IMR-90 (cell line): Measurements from ENCODE around the gene SLC35F3. TPM values are rescaled to one million over a fixed set of nuclear protein-coding genes. Genes with fewer than 3 reads are reported as not detected.
A peak's percentile ranks its signal among the peaks of the same experiment; 100 is the strongest.

Source experiments
- ATAC-seq: fragments of 200-7000 bp; cut with Tn5 transposase; 2 replicates; pipeline ENCODE4 v1.9.1; 2020; ENCODE audit warnings: low read depth, mild to moderate bottlenecking, moderate library complexity
- BruUV-seq: library from RNA; stranded (reverse); fragments of 400-500 nt; replicated peaks from 2 replicates; lab custom pipeline; 2021; lab: Mats Ljungman, UMichigan
- CTCF ChIA-PET: fragments of 300-600 bp; formaldehyde crosslinking; extraction: SDS; loops from one replicate; lab custom pipeline; 2021; ENCODE audit warnings: antibody characterized with exemption; lab: Yijun Ruan, JAX
- POLR2A ChIA-PET: fragments of 300-600 bp; sonication (Branson Sonifier 250); formaldehyde crosslinking; loops from one replicate; lab custom pipeline; 2022; ENCODE audit warnings: antibody characterized with exemption; ENCODE audit not compliant: unreplicated experiment; lab: Charles Lee
- DNase-seq: peaks from one replicate; pipeline ENCODE4 v3.0.0; 2013
- H2AFZ ChIP-seq: replicated peaks from 2 replicates; pipeline ENCODE3; 2013; ENCODE audit warnings: low read length, mild to moderate bottlenecking; ENCODE audit not compliant: poor library complexity
- H2AK5ac ChIP-seq: 2 replicates; pipeline ENCODE4 v1.6.1; 2013; ENCODE audit warnings: low read depth, low read length, inconsistent platforms
- H2AK9ac ChIP-seq: replicated peaks from 2 replicates; pipeline ENCODE3; 2013; ENCODE audit warnings: mild to moderate bottlenecking, low read depth, low read length, moderate library complexity; ENCODE audit not compliant: poor library complexity
- H2BK120ac ChIP-seq: 2 replicates; pipeline ENCODE4 v1.6.1; 2013; ENCODE audit warnings: low read depth, low read length, inconsistent platforms
- H2BK15ac ChIP-seq: 3 replicates; pipeline ENCODE4 v1.6.1; 2013; ENCODE audit warnings: low read depth, low read length, inconsistent platforms
- H2BK20ac ChIP-seq: 2 replicates; pipeline ENCODE4 v1.6.1; 2013; ENCODE audit warnings: low read depth, mild to moderate bottlenecking, inconsistent platforms, low read length, moderate library complexity
- H2BK5ac ChIP-seq: 2 replicates; pipeline ENCODE4 v1.6.1; 2013; ENCODE audit warnings: mild to moderate bottlenecking, low read depth, low read length, inconsistent platforms; ENCODE audit not compliant: poor library complexity, severe bottlenecking
- H3K14ac ChIP-seq: replicated peaks from 2 replicates; pipeline ENCODE4 v1.6.1; 2013; ENCODE audit warnings: low read depth, low read length, inconsistent platforms
- H3K18ac ChIP-seq: 2 replicates; pipeline ENCODE4 v1.6.1; 2013; ENCODE audit warnings: low read depth, low read length, control low read depth
- H3K23ac ChIP-seq: 2 replicates; pipeline ENCODE4 v1.6.1; 2013; ENCODE audit warnings: low read depth, low read length, inconsistent platforms
- H3K27ac ChIP-seq: 2 replicates; pipeline ENCODE4 v1.5.1; 2013; ENCODE audit warnings: mild to moderate bottlenecking, control low read depth, low read length; ENCODE audit not compliant: insufficient read depth
- H3K27me3 ChIP-seq: 2 replicates; pipeline ENCODE4 v1.6.1; 2013; ENCODE audit warnings: low read length; ENCODE audit not compliant: control insufficient read depth, insufficient read depth
- H3K36me3 ChIP-seq: 2 replicates; pipeline ENCODE4 v1.6.1; 2013; ENCODE audit warnings: low read length, mixed read lengths; ENCODE audit not compliant: control insufficient read depth, insufficient read depth
- H3K4ac ChIP-seq: 2 replicates; pipeline ENCODE4 v1.6.1; 2013; ENCODE audit warnings: low read depth, low read length, inconsistent platforms
- H3K4me1 ChIP-seq: 2 replicates; pipeline ENCODE4 v1.6.1; 2013; ENCODE audit warnings: low read length, mixed read lengths; ENCODE audit not compliant: control insufficient read depth, insufficient read depth
- H3K4me2 ChIP-seq: 2 replicates; pipeline ENCODE4 v1.6.1; 2013; ENCODE audit warnings: low read depth, mild to moderate bottlenecking, control low read depth, low read length, moderate library complexity
- H3K4me3 ChIP-seq: 2 replicates; pipeline ENCODE4 v1.5.1; 2013; ENCODE audit warnings: low read depth, mild to moderate bottlenecking, control low read depth, low read length, moderate library complexity; ENCODE audit not compliant: insufficient read depth
- H3K56ac ChIP-seq: 2 replicates; pipeline ENCODE4 v1.6.1; 2013; ENCODE audit warnings: low read length, inconsistent platforms; ENCODE audit not compliant: insufficient read depth; ENCODE audit errors: extremely low read depth
- H3K79me1 ChIP-seq, 2 experiments: 2 replicates each; pipeline ENCODE4 v1.6.1; 2013; ENCODE audit warnings: low read length in 2 of 2, inconsistent platforms in 1 of 2, low read depth in 1 of 2
- H3K9ac ChIP-seq: 2 replicates; pipeline ENCODE4 v1.6.1; 2013; ENCODE audit warnings: low read depth, low read length, control low read depth
- H3K9me1 ChIP-seq: 2 replicates; pipeline ENCODE4 v1.6.1; 2013; ENCODE audit warnings: low read length, inconsistent platforms; ENCODE audit not compliant: insufficient read depth
- H3K9me3 ChIP-seq: 2 replicates; pipeline ENCODE4 v1.6.1; 2013; ENCODE audit warnings: low read length; ENCODE audit not compliant: control insufficient read depth, insufficient read depth
- H4K20me1 ChIP-seq: 2 replicates; pipeline ENCODE4 v1.6.1; 2013; ENCODE audit warnings: low read length, inconsistent platforms; ENCODE audit not compliant: insufficient read depth
- H4K5ac ChIP-seq: 2 replicates; pipeline ENCODE4 v1.6.1; 2013; ENCODE audit warnings: mild to moderate bottlenecking, low read depth, low read length, control low read depth
- H4K8ac ChIP-seq, 2 experiments: 2 replicates each; pipeline ENCODE4 v1.6.1; 2013; ENCODE audit warnings: low read depth in 2 of 2, low read length in 2 of 2, control low read depth in 1 of 2, inconsistent platforms in 1 of 2
- H4K91ac ChIP-seq: 2 replicates; pipeline ENCODE4 v1.6.1; 2013; ENCODE audit warnings: low read depth, low read length, inconsistent platforms; ENCODE audit not compliant: insufficient read depth
- BHLHE40 ChIP-seq: fragments of 150-350 bp; IDR thresholded peaks from 2 replicates; pipeline ENCODE4 v1.6.1; 2016; ENCODE audit warnings: mild to moderate bottlenecking, low read depth, low read length
- CEBPB ChIP-seq: IDR thresholded peaks from 2 replicates; pipeline ENCODE4 v1.6.1; 2012; ENCODE audit warnings: low read depth, low read length, improper control_type of control experiment
- CHD1 ChIP-seq: IDR thresholded peaks from 2 replicates; pipeline ENCODE4 v1.6.1; 2012; ENCODE audit warnings: low read depth, low read length, improper control_type of control experiment
- FOS ChIP-seq: fragments of 150-350 bp; IDR thresholded peaks from 2 replicates; pipeline ENCODE4 v1.6.1; 2016; ENCODE audit warnings: low read depth, low read length
- MAFK ChIP-seq: IDR thresholded peaks from 2 replicates; pipeline ENCODE4 v1.6.1; 2012; ENCODE audit warnings: low read depth, low read length, improper control_type of control experiment
- MAZ ChIP-seq: IDR thresholded peaks from 2 replicates; pipeline ENCODE4 v1.6.1; 2012; ENCODE audit warnings: low read depth, mild to moderate bottlenecking, low read length, improper control_type of control experiment, moderate library complexity, borderline replicate concordance
- MXI1 ChIP-seq: IDR thresholded peaks from 2 replicates; pipeline ENCODE4 v1.6.1; 2012; ENCODE audit warnings: low read depth, mild to moderate bottlenecking, low read length, moderate library complexity, borderline replicate concordance
- NFE2L2 ChIP-seq: fragments of 150-350 bp; IDR thresholded peaks from 2 replicates; pipeline ENCODE4 v1.6.1; 2016; ENCODE audit warnings: low read depth, mild to moderate bottlenecking, low read length
- POLR2A ChIP-seq: IDR thresholded peaks from 2 replicates; pipeline ENCODE4 v1.6.1; 2012; ENCODE audit warnings: mild to moderate bottlenecking, low read depth, low read length
- RAD21 ChIP-seq: IDR thresholded peaks from 2 replicates; pipeline ENCODE4 v1.6.1; 2012; ENCODE audit warnings: low read length, improper control_type of control experiment
- RCOR1 ChIP-seq: IDR thresholded peaks from 2 replicates; pipeline ENCODE4 v1.6.1; 2012; ENCODE audit warnings: mild to moderate bottlenecking, low read length, improper control_type of control experiment; ENCODE audit not compliant: insufficient replicate concordance
- RFX5 ChIP-seq: IDR thresholded peaks from 2 replicates; pipeline ENCODE4 v1.8.0; 2012; ENCODE audit warnings: low read depth, mild to moderate bottlenecking, low read length, moderate library complexity
- SMC3 ChIP-seq: fragments of 150-350 bp; IDR thresholded peaks from 2 replicates; pipeline ENCODE4 v1.6.1; 2016; ENCODE audit warnings: low read depth, mild to moderate bottlenecking, antibody characterized with exemption, low read length, moderate library complexity
- WGBS, 2 experiments: methylation state at CpG; one replicate each; pipeline versions ENCODE4 v1.1.5 to v1.1.7; 2013; ENCODE audit warnings: missing lambda C conversion rate in 2 of 2; ENCODE audit not compliant: insufficient read length in 1 of 2; ENCODE audit errors: extremely low coverage in 2 of 2; 5-methylcytosine and 5-hydroxymethylcytosine counted together
- dilution Hi-C: fragments of 300-500 bp; cut with HindIII; formaldehyde crosslinking; loops from one replicate; pipeline ENCODE4 v1.14.3; 2018; ENCODE audit warnings: low sequenced_read_pairs; ENCODE audit not compliant: unreplicated experiment
- in situ Hi-C: fragments of 300-500 bp; cut with MboI; formaldehyde crosslinking; loops from 3 replicates; pipeline ENCODE4 v1.14.3; 2019; ENCODE audit warnings: low sequenced_read_pairs, inconsistent platforms, mixed read lengths
- intact Hi-C: fragments of 100-400 bp; cut with micrococcal nuclease; formaldehyde crosslinking; loops from 2 replicates; pipeline ENCODE4 v1.10.0; 2022
- polyA plus RNA-seq, 3 experiments: library from polyadenylated mRNA; depleted of rRNA; stranded (reverse); fragments of >200 nt; gene quantifications; 2 replicates each; pipeline ENCODE4 v1.2.3, GENCODE V29; 2012; ENCODE audit warnings: low replicate concordance in 1 of 3
- total RNA-seq: library from RNA; depleted of rRNA; stranded (reverse); fragments of >200 nt; gene quantifications from 2 replicates; pipeline ENCODE4 v1.2.3, GENCODE V29; 2012
- TF ChIP-seq, protein P1 (sequence below): conservative IDR thresholded peaks from 2 replicates; pipeline ENCODE4 v1.5.1; 2012; ENCODE audit warnings: mild to moderate bottlenecking, low read depth, low read length, improper control_type of control experiment
- TF ChIP-seq, protein P2 (sequence below): fragments of 150-350 bp; IDR thresholded peaks from 2 replicates; pipeline ENCODE4 v1.6.1; 2016; ENCODE audit warnings: low read depth, mild to moderate bottlenecking, low read length, moderate library complexity, borderline replicate concordance
- TF ChIP-seq, protein P3 (sequence below): fragments of 150-350 bp; IDR thresholded peaks from 2 replicates; pipeline ENCODE4 v1.6.1; 2017; ENCODE audit warnings: mild to moderate bottlenecking, antibody characterized with exemption, low read length, low read depth

Gene SLC35F3
- total and polyA plus RNA-seq, 2 of the 4 experiments (the other 2 are of a cell fraction), result under 0.01 to 0.17 TPM

- no peak for ATAC-seq
- H4K5ac ChIP-seq, result no peak overlapping the region
Measured at GRCh38 chr1:234213658-234214128, 309.2 kb downstream of the SLC35F3 start.

More at GRCh38 chr1:234213658-234214128, 309.2 kb downstream of the SLC35F3 start:
- Histone ChIP-seq H3K4me3 (peak overlapping the region; percentile 54), H3K79me1 (no peaks in the 10 kb centered on the region), H3K23ac (no peak overlapping the region), H2BK5ac (no peak overlapping the region), H3K9me3 (no peaks in the 10 kb centered on the region), H3K4me1 (no peaks in the 10 kb centered on the region), H3K9ac (no peak overlapping the region), H3K9me1 (no peaks in the 10 kb centered on the region), H4K8ac (no peak overlapping the region), H2BK15ac (no peak overlapping the region), H2AK5ac (no peak overlapping the region), H2BK120ac (no peak overlapping the region), H2AFZ (peak overlapping the region; percentile 40), H4K91ac (no peak overlapping the region), H3K27ac (no peak overlapping the region), H2BK20ac (no peak overlapping the region), H3K36me3 (no peaks in the 10 kb centered on the region), H3K27me3 (peaks cover 8% of the 10 kb centered on the region), H3K14ac (no peak overlapping the region), H2AK9ac (no peak overlapping the region), H3K4me2 (peak overlapping the region; percentile 74), H4K20me1 (no peaks in the 10 kb centered on the region), H3K4ac (no peak overlapping the region), H3K56ac (no peak overlapping the region), H3K18ac (no peak overlapping the region)
- dilution Hi-C loops (no loop called here), intact Hi-C loops (loop anchor here (2.0 to 5.0 kb wide), 2 partner anchors 97 to 159 kb away; partner anchors contain the start of gene COA6), in situ Hi-C loops (no loop called here)
- CTCF ChIA-PET, result interaction anchor here (1.0 to 1.4 kb wide), 2 partner anchors 20 to 29 kb away, joined by 3 to 5 read pairs; no protein-coding TSS in a partner anchor
- no peak for DNase-seq
- POLR2A ChIA-PET, result no interaction called here
- TF ChIP-seq POLR2A (no peak), CEBPB (no peak), MAZ (no peak), RCOR1 (no peak), NFE2L2 (no peak), FOS (no peak), CHD1 (no peak), RFX5 (no peak), SMC3 (no peak), MAFK (no peak), BHLHE40 (no peak), MXI1 (no peak), RAD21 (no peak)
- TF ChIP-seq, protein P1, sequence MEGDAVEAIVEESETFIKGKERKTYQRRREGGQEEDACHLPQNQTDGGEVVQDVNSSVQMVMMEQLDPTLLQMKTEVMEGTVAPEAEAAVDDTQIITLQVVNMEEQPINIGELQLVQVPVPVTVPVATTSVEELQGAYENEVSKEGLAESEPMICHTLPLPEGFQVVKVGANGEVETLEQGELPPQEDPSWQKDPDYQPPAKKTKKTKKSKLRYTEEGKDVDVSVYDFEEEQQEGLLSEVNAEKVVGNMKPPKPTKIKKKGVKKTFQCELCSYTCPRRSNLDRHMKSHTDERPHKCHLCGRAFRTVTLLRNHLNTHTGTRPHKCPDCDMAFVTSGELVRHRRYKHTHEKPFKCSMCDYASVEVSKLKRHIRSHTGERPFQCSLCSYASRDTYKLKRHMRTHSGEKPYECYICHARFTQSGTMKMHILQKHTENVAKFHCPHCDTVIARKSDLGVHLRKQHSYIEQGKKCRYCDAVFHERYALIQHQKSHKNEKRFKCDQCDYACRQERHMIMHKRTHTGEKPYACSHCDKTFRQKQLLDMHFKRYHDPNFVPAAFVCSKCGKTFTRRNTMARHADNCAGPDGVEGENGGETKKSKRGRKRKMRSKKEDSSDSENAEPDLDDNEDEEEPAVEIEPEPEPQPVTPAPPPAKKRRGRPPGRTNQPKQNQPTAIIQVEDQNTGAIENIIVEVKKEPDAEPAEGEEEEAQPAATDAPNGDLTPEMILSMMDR, result no peak
- TF ChIP-seq, protein P2, sequence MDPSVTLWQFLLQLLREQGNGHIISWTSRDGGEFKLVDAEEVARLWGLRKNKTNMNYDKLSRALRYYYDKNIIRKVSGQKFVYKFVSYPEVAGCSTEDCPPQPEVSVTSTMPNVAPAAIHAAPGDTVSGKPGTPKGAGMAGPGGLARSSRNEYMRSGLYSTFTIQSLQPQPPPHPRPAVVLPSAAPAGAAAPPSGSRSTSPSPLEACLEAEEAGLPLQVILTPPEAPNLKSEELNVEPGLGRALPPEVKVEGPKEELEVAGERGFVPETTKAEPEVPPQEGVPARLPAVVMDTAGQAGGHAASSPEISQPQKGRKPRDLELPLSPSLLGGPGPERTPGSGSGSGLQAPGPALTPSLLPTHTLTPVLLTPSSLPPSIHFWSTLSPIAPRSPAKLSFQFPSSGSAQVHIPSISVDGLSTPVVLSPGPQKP, result no peak
- TF ChIP-seq, protein P3, sequence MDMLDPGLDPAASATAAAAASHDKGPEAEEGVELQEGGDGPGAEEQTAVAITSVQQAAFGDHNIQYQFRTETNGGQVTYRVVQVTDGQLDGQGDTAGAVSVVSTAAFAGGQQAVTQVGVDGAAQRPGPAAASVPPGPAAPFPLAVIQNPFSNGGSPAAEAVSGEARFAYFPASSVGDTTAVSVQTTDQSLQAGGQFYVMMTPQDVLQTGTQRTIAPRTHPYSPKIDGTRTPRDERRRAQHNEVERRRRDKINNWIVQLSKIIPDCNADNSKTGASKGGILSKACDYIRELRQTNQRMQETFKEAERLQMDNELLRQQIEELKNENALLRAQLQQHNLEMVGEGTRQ, result no peak
- no TSS peak for BruUV-seq
- WGBS, 2 experiments, result 0% methylated on average over 1 of the region's 8 CpGs; no CpG with 5 or more reads in 1 of the 2 experiments
